ENCODE measurements around the gene CRBN.

The CRBN gene

DNA sequence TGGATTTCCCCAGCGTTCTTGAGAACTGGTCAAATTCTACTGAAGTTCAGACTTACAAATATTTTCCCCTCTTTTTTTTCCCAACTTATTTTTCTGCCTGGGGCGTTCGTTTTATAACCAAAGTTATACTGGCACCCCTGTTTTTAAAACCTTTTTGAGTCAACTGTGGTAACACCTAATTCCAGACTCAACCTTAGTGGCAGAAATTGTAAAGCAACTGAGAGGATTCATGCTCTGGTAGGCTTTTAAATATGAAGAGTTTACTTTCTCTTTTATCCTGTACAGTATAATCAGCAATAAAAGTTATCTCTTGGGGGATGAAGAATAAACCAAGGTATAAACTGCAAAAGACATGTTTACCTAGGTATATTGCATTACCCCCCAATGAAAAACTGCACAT is 71.6 kb downstream of the CRBN start:
- no peak for DNase-seq (ENCODE audit: insufficient read length, low spot score)
- no peak for FAIRE-seq
- TF ChIP-seq PAX5 (IDR thresholded peaks at IDR 0.05; ENCODE audit: insufficient read depth, low read length, severe bottlenecking) (no peak), SPI1 (IDR thresholded peaks at IDR 0.05; ENCODE audit: low read depth, low read length) (no peak), POLR2A (IDR thresholded peaks at IDR 0.05; ENCODE audit: low read depth, low read length) (no peak), POU2F2 (IDR thresholded peaks at IDR 0.05; ENCODE audit: low read depth, low read length) (no peak)

DNA sequence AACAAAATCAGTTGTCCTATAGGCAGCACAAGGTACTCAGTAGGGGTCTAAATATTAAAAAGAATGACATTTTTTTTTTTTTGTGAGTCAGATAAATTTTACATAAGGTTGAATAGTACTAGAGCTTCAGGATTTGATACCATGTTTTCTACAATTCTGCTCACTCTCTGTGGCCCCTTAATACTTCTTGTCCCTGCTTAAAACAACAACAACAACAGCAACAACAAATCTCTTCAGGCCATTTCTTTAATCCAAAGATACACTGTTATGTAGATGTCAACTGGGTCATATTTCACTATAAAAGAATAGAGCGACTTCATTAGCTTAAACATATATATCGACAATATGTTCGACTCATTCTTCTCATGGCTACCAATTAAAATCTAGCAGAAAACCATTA is 72.3 kb downstream of the CRBN start:
- no peak for DNase-seq (ENCODE audit: insufficient read length, low spot score)
- TF ChIP-seq TAF1 (IDR thresholded peaks at IDR 0.05; ENCODE audit: low read depth, low read length): no peak
- no peak for TF ChIP-seq SPI1 (IDR thresholded peaks at IDR 0.05; ENCODE audit: low read depth, low read length)
- no peak for TF ChIP-seq POLR2A (IDR thresholded peaks at IDR 0.05; ENCODE audit: low read depth, low read length)
- TF ChIP-seq PAX5 (IDR thresholded peaks at IDR 0.05; ENCODE audit: insufficient read depth, low read length, severe bottlenecking): no peak
- no peak for TF ChIP-seq POU2F2 (IDR thresholded peaks at IDR 0.05; ENCODE audit: low read depth, low read length)
- no peak for TF ChIP-seq POLR2AphosphoS5 (IDR thresholded peaks at IDR 0.05; ENCODE audit: low read depth, low read length)
- no peak for FAIRE-seq

DNA sequence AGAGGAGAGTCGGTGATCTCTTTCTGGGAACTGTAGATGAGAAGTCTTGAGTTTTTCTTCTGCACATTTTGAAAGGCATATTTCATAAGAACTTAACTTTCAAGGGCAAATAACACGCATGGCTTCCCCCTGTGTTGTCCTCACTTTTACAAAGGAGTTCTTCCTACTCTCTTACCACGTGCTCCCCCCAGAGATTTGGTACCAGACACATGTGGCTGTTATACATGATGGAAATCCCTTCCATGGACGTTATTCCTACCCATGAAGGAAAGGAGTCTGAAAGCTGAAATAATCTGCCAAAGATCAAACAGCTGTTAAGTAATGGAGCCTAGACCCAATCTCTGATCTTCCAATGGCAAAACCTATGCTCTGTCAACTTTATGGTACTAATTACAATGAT is 73.7 kb downstream of the CRBN start:
- FAIRE-seq (no peak), DNase-seq (ENCODE audit: insufficient read length, low spot score) (no peak)
- no peak for TF ChIP-seq POLR2AphosphoS5 (IDR thresholded peaks at IDR 0.05; ENCODE audit: low read depth, low read length)
- TF ChIP-seq PAX5 (IDR thresholded peaks at IDR 0.05; ENCODE audit: insufficient read depth, low read length, severe bottlenecking): no peak

DNA sequence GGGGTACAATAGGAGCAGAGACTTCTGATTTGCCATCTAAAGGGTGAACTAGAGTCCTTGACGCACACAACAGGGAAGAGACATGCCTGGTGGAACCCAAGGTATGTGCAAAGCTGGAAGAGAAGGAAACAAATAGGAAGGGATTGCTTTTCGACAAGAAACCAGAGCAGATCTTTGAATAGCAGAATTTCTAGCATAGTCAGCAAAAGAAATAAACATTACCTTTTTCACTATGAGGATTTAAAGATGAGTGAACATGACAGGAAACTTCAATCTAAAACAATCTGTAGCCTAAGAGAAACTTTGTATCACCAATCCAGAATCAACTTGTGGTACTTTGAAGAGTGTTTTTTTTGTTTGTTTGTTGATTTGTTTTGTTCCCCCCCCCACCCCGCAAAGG is 74.2 kb downstream of the CRBN start:
- DNase-seq (ENCODE audit: insufficient read length, low spot score) (no peak), FAIRE-seq (no peak)
- TF ChIP-seq POLR2AphosphoS5 (IDR thresholded peaks at IDR 0.05; ENCODE audit: low read depth, low read length): no peak
- TF ChIP-seq TAF1 (IDR thresholded peaks at IDR 0.05; ENCODE audit: low read depth, low read length): no peak
- TF ChIP-seq POU2F2 (IDR thresholded peaks at IDR 0.05; ENCODE audit: low read depth, low read length): no peak
- no peak for TF ChIP-seq PAX5 (IDR thresholded peaks at IDR 0.05; ENCODE audit: insufficient read depth, low read length, severe bottlenecking)
- no peak for TF ChIP-seq SPI1 (IDR thresholded peaks at IDR 0.05; ENCODE audit: low read depth, low read length)
- TF ChIP-seq POLR2A (IDR thresholded peaks at IDR 0.05; ENCODE audit: low read depth, low read length): no peak

DNA sequence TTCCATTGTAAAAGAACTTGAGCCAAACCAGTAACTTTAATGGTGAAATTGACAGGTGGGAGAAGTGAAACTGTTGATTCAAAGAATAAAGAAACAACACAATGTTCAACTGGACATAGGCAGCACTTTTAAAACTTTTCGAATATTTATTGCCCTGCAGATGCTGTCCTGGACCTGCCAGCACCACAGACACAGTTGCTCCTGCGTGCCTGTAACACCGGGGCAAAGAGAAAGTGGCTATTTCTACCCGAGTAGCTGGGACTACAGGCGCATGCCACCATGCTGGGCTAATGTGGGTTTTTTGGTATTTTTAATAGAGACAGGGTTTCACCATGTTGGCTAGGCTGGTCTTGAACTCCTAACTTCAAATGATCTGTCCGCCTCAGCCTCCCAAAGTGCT is 76.7 kb downstream of the CRBN start:
- TF ChIP-seq POLR2AphosphoS5 (IDR thresholded peaks at IDR 0.05; ENCODE audit: low read depth, low read length) (no peak), SPI1 (IDR thresholded peaks at IDR 0.05; ENCODE audit: low read depth, low read length) (peak; percentile 27; the same call in 1 of the 2 replicates)
- DNase-seq (ENCODE audit: insufficient read length, low spot score): no peak
- peak; percentile 16 for FAIRE-seq

DNA sequence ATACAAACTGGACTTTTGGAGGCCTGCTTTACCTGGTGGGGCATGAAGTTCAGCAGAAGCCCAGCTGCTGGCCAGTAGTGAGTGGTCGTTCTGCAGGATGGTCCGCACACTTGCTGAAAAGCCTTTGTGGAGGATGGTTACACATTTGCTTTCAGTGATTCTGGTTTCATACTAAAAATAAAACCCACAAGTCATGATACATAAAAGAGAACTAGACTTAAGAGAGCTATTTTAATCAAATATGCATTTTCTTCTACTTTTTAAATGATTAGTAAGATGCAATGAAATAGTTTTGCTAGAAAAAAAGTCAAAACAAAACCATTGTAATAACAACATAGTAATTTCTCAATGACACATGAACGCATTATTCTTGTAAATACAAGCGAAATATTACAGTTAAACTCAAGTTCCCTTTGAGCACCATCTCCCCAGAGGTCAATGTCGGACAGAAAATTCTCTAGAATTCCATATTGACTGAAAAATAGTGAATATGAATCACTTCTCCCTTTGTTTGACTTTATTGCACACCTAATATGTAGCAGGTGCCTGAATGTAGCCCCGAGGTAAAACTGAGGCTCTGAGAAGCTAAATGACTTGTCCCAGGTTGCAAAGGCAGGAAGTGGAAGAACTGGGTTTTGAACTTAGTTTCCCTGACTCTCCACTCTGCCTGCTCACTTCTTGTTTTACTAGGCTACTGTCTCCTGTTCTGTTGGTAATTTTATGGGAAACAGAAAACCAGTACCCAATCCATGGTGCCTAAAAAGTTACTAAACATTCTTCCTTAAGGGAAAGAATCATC is 77.6 kb downstream of the CRBN start:
- TF ChIP-seq POLR2A (IDR thresholded peaks at IDR 0.05; ENCODE audit: low read depth, low read length) (no peak), SPI1 (IDR thresholded peaks at IDR 0.05; ENCODE audit: low read depth, low read length) (peak; percentile 74)
- no peak for DNase-seq (ENCODE audit: insufficient read length, low spot score)
- FAIRE-seq: peak; percentile 56
